SU-DHL-6 (cell line): Measurements from ENCODE around the gene KLF2.

Source experiments
- H2AFZ ChIP-seq: fragments of 200-600 bp; sonication (generic); 2 replicates; pipeline ENCODE4 v1.6.1; 2014; ENCODE audit warnings: low read depth, mild to moderate bottlenecking, moderate library complexity, mixed read lengths, antibody characterized with exemption, low read length; ENCODE audit not compliant: severe bottlenecking
- H3F3A ChIP-seq: fragments of 200-600 bp; shearing (Covaris generic); 2 replicates; pipeline ENCODE4 v1.6.0; 2016; ENCODE audit warnings: antibody characterized with exemption, mild to moderate bottlenecking; ENCODE audit not compliant: insufficient read depth
- H3K27ac ChIP-seq: fragments of 200-600 bp; sonication (generic); 2 replicates; pipeline ENCODE4 v1.5.1; 2016; ENCODE audit warnings: low read depth, mild to moderate bottlenecking, low read length, moderate library complexity, mixed read lengths
- H3K27me3 ChIP-seq: fragments of 200-600 bp; sonication (generic), shearing (Covaris generic); 2 replicates; pipeline ENCODE4 v1.6.0; 2014; ENCODE audit warnings: mild to moderate bottlenecking, low read length
- H3K36me3 ChIP-seq: fragments of 200-600 bp; sonication (generic); 2 replicates; pipeline ENCODE4 v1.6.1; 2014; ENCODE audit warnings: mild to moderate bottlenecking, low read length, mixed read lengths
- H3K4me2 ChIP-seq: fragments of 300-600, 200-600 bp; shearing (Covaris generic), sonication (generic); 2 replicates; pipeline ENCODE4 v1.6.0; 2014; ENCODE audit warnings: low read length, low read depth, mild to moderate bottlenecking; ENCODE audit not compliant: poor library complexity, severe bottlenecking
- H3K4me3 ChIP-seq: fragments of 200-600 bp; sonication (generic); 2 replicates; pipeline ENCODE4 v1.5.1; 2014; ENCODE audit warnings: antibody characterized with exemption, low read length, mild to moderate bottlenecking, mixed read lengths; ENCODE audit not compliant: insufficient read depth, poor library complexity, severe bottlenecking
- H3K79me2 ChIP-seq: fragments of 200-600 bp; sonication (generic); 2 replicates; pipeline ENCODE4 v1.6.1; 2014; ENCODE audit warnings: mild to moderate bottlenecking, low read length, moderate library complexity; ENCODE audit not compliant: insufficient read depth
- H3K9ac ChIP-seq: fragments of 200-600 bp; sonication (generic); 2 replicates; pipeline ENCODE4 v1.7.0; 2014; ENCODE audit warnings: mild to moderate bottlenecking, low read length
- H3K9me2 ChIP-seq: fragments of 200-600 bp; sonication (generic); replicated peaks from 2 replicates; pipeline ENCODE4 v1.6.1; 2014; ENCODE audit warnings: low read length; ENCODE audit not compliant: insufficient read depth
- H3K9me3 ChIP-seq: fragments of 200-600 bp; sonication (generic); 2 replicates; pipeline ENCODE4 v1.6.1; 2014; ENCODE audit warnings: low read length, mixed read lengths; ENCODE audit not compliant: insufficient read depth
- H4K20me1 ChIP-seq: fragments of 200-600 bp; sonication (generic); 2 replicates; pipeline ENCODE4 v1.6.1; 2014; ENCODE audit warnings: low read depth, mild to moderate bottlenecking, antibody characterized with exemption, low read length, moderate library complexity, mixed read lengths
- CTCF ChIP-seq: fragments of 200-600 bp; sonication (generic); IDR thresholded peaks from one replicate; pipeline ENCODE4 v1.5.1; 2017; ENCODE audit warnings: antibody characterized with exemption, mild to moderate bottlenecking, low read length, moderate library complexity; ENCODE audit not compliant: insufficient read depth, poor library complexity, severe bottlenecking
- EZH2phosphoT487 ChIP-seq: fragments of 200-600 bp; sonication (generic), shearing (Covaris generic); conservative IDR thresholded peaks from 2 replicates; pipeline ENCODE4 v1.6.1; 2018; ENCODE audit warnings: mild to moderate bottlenecking, antibody characterized with exemption, low read length, moderate library complexity, mixed read lengths

KLF2 gene

GRCh38 chr19:16288544-16288943 is 36.1 kb upstream of the KLF2 start:
- Histone ChIP-seq H3K79me2 (no peaks in the 10 kb centered on the region), H3K27me3 (no peaks in the 10 kb centered on the region), H3K9me2 (no peaks in the 10 kb centered on the region), H3F3A (no peaks in the 10 kb centered on the region), H4K20me1 (no peaks in the 10 kb centered on the region), H3K4me3 (no peak overlapping the region), H3K4me2 (no peak overlapping the region), H3K9ac (no peak overlapping the region), H3K27ac (no peak overlapping the region), H3K9me3 (no peaks in the 10 kb centered on the region), H2AFZ (no peak overlapping the region), H3K36me3 (no peaks in the 10 kb centered on the region)
- TF ChIP-seq CTCF (no peak), EZH2phosphoT487 (no peak)

- Histone ChIP-seq H3K27ac (no peak overlapping the region), H3F3A (no peaks in the 10 kb centered on the region), H2AFZ (no peak overlapping the region), H3K9me3 (no peaks in the 10 kb centered on the region), H3K36me3 (no peaks in the 10 kb centered on the region), H3K4me2 (no peak overlapping the region), H3K9ac (no peak overlapping the region), H4K20me1 (no peaks in the 10 kb centered on the region), H3K4me3 (no peak overlapping the region), H3K79me2 (no peaks in the 10 kb centered on the region), H3K9me2 (no peaks in the 10 kb centered on the region), H3K27me3 (no peaks in the 10 kb centered on the region)
- TF ChIP-seq CTCF (no peak), EZH2phosphoT487 (no peak)
These were observed 35.0 kb upstream of the KLF2 start for GRCh38 chr19:16289594-16289993.

GRCh38 chr19:16290692-16291091 is 33.9 kb upstream of the KLF2 start:
- no peaks in the 10 kb centered on the region for H3K9me2 ChIP-seq
- H3K4me2 ChIP-seq: no peak overlapping the region
- no peak overlapping the region for H2AFZ ChIP-seq
- no peaks in the 10 kb centered on the region for H4K20me1 ChIP-seq
- no peaks in the 10 kb centered on the region for H3K79me2 ChIP-seq
- H3K27ac ChIP-seq: no peak overlapping the region
- H3F3A ChIP-seq: no peaks in the 10 kb centered on the region
- H3K9me3 ChIP-seq: no peaks in the 10 kb centered on the region
- H3K27me3 ChIP-seq: no peaks in the 10 kb centered on the region
- no peak overlapping the region for H3K9ac ChIP-seq
- no peaks in the 10 kb centered on the region for H3K36me3 ChIP-seq
- no peak for TF ChIP-seq EZH2phosphoT487
- no peak for TF ChIP-seq CTCF
- no peak overlapping the region for H3K4me3 ChIP-seq
